Measurements from ENCODE around the gene MTHFSD.
"Not testable (repeated sequence)": the region's sequence is repeated elsewhere in the genome, so short reads cannot be mapped to it uniquely, and the experiment has no call there.

Gene MTHFSD, protein sequence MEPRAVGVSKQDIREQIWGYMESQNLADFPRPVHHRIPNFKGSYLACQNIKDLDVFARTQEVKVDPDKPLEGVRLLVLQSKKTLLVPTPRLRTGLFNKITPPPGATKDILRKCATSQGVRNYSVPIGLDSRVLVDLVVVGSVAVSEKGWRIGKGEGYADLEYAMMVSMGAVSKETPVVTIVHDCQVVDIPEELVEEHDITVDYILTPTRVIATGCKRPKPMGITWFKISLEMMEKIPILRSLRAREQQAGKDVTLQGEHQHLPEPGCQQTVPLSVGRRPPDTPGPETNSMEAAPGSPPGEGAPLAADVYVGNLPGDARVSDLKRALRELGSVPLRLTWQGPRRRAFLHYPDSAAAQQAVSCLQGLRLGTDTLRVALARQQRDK

GRCh38 chr16:86554917-86555703, at the start of gene MTHFSD:
Gene MTHFSD, minus strand, starts transcription at chr16:86555235. Its CDS starts 51 bp downstream, at chr16:86555184.
- peak; percentile 94 for DNase-seq

DNA sequence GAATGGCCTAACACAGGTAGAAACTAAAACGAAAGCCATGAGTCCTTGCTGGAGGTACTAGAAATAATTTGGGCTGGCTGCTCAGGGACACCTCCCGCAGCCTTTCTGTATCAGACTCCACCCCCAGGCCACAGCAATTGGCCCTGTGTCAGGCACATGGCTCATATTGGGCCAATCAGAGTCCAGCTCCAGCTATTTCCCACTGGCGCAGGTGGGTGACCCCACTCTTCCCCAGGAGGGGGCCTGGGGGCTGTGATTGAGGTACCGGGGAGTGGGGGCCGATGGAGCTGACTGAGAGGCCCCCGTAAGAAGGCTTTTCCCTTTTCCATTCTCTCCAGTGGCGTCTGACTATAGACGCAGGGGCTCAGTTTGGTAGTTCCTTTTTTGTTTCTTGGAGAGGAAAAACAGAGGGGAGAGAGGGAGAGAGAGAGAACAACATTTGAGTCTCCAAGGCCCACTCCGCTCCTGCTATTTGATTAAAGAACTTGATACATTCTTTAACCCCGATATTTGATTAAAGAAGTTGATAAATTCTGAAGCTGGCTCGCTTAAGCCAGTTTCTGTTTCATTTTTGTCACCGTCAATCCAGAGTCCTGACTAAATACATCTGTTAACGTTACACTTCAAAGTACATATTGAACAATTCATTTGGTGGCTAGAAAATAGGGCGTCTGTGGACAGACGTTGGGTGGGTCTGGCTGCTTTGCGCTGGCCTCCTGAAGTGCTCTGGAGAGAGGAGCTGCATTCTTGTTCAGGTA, 49.6 kb upstream of the MTHFSD start:
- peak; percentile 34 for DNase-seq

GRCh38 chr16:86602521-86602920, 47.5 kb upstream of the MTHFSD start:
- no peak for DNase-seq

- no peak for DNase-seq
Observed at GRCh38 chr16:86601356-86601755, 46.3 kb upstream of the MTHFSD start.

GRCh38 chr16:86598607-86599565, 43.9 kb upstream of the MTHFSD start:
- DNase-seq: no peak

GRCh38 chr16:86597880-86598606, 43.0 kb upstream of the MTHFSD start:
- DNase-seq: no peak

- DNase-seq: no peak
Observed at GRCh38 chr16:86597126-86597879, 42.3 kb upstream of the MTHFSD start.

DNA sequence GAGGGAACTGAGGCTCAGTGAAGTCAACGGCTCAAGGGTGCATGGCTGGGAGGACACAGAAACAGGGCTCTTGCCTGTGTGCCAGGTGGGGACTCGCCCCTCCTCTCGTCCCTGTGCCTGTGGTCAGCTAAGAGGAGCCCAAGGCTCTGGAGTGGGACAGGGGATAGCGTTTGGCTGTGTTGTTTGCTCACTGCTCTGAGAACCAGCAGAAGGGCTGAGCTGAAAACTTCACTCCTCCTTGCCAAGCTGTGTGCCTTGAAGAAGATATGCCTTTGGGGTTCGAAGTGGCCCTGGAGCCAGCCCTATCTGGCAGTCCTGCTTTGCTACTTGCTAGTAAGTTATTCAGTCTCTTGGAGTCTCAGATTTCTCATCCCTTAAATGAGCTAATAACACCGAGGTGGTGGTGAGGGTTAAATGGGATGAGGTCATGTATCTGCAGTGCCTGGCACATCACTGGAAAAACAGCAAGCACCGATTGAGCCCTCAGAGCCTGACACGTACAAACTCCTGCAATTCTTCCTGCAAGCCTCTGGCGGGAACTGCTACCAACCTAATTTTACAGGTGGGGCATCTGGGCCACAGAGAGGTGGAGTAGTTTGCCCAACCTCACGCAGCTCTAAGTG, 41.1 kb upstream of the MTHFSD start:
- no peak for DNase-seq

- no peak for DNase-seq
Observed at GRCh38 chr16:86594721-86595120, 39.7 kb upstream of the MTHFSD start.

- no peak for DNase-seq
Observed at GRCh38 chr16:86593913-86594620, 39.0 kb upstream of the MTHFSD start.

GRCh38 chr16:86591270-86591669, 36.2 kb upstream of the MTHFSD start:
- DNase-seq: no peak

DNA sequence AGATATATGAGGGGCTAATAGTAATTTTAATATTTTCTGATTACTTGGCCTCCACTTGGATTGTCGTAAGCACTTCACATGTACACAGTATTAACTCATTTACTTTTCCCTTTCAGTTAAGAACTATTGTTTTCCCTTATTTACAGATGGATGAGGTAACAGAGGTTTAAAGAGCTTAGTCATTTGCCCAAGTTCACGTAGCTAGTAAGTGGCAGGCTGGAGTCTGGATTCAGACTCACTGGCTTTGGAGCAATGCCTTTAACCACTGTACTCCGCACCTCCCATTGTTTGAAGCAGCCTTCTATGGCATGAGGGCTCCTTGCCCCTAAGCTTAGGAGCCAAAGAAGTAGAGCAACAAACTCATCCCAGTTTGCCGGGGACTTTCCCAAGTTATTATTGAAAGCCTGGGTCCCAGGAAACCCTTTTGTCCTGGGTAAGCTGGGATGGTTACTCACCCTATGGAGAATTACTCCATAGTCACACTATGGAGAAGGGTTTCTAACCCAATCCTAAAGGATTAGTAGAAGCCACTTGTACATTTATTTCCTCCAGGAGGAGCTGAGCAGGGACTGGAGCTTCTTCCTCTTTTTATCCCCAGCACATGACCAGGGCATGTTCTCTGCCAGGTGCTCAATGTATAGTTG, 35.6 kb upstream of the MTHFSD start:
- DNase-seq: no peak

DNA sequence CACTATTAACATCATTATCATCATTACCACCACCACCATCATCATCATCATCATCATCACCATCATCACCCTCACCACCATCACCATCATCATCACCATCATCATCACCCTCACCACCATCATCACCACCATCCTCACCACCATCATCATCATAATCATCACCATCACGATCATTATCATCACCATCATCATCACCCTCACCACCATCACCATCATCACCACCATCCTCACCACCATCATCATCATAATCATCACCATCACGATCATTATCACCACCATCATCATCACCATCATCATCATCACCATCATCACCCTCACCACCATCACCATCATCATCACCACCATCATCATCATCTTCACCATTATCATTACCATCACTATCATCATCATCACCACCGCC, 32.9 kb upstream of the MTHFSD start:
- DNase-seq: not testable (repeated sequence)

- no peak for DNase-seq
Observed at GRCh38 chr16:86587487-86587886, 32.5 kb upstream of the MTHFSD start.

- DNase-seq: no peak
Observed at GRCh38 chr16:86585821-86586611, 31.0 kb upstream of the MTHFSD start.

DNA sequence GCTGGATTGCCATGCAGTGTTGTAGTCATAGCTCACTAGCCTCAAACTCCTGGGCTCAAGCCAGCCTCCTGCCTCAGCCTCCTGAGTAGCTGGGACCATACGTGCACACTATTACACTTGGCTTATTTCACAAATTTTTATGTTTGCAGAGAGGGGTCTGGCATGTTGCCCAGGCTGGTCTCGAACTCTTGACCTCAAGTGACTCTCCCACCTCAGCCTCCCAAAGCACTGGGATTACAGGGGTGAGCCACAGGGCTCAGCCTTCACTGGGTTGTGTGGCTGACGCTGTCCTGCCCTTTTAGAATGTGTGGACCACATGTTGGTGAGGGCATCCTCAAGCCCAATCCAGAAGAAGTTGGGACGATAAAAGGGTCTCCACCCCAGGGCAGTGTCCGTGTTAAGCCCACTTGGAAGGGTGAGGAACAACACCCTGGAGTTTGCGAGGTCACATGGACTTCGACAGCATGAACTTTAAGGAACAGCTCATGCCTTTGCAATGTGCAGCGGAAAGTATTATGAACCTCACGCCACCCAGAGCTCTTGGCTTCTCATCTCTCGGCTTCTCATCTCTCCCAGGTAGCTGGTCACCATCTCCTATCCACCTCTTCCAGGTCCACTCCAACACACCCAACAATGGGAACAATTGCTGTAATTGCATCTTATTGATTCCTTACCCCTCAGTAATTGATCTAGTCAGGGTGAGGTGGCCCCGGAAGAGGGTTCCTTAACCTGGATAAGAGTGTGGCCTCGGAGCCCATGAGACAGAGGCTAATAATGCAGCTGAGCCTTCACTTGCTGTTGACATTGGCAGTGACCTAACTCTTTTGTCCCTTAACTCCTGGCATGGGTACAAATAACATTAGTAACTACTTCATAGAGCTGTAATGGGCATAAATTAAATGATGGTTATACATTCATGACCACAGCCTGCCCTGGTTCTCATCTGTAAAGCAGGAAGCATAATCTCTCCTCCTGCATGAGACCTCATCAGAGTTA, 30.0 kb upstream of the MTHFSD start:
- no peak for DNase-seq
